Neural cell (in vitro differentiated cells): ENCODE results near the gene FBXO48.

Experiments
- EZH2 ChIP-seq: fragments of 200-600, 300-800 bp; shearing (Covaris generic), sonication (generic); IDR thresholded peaks from 2 replicates; pipeline ENCODE4 v1.6.1; 2014; ENCODE audit warnings: antibody characterized with exemption, low read length, borderline replicate concordance, mild to moderate bottlenecking; ENCODE audit not compliant: insufficient read depth, poor library complexity, severe bottlenecking
- TF ChIP-seq, protein P1 (sequence below): fragments of 450-650 bp; IDR thresholded peaks from 2 replicates; pipeline ENCODE4 v1.5.1; 2014; ENCODE audit warnings: antibody characterized with exemption, mild to moderate bottlenecking, moderate library complexity; ENCODE audit not compliant: poor library complexity, severe bottlenecking

DNA sequence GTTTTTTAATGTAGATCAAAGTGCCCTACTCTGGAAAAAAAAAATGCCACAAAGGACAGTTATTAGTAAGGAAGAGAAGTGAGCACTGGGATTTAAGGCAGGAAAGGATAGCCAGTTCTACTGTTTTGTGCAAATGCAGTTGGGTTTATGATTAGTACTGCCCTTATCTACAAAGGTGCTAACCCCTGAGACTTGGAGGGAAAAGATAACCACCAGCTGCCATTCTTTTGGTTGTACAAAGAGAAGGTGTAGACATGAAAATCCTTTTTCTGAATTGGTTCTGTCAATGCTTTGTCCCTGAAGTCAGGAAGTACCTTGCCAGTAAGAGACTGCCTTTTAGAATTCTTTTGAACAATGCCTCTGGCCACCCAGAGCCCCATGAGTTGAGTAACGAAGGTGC, 11.6 kb upstream of the FBXO48 start:
- TF ChIP-seq, protein P1, sequence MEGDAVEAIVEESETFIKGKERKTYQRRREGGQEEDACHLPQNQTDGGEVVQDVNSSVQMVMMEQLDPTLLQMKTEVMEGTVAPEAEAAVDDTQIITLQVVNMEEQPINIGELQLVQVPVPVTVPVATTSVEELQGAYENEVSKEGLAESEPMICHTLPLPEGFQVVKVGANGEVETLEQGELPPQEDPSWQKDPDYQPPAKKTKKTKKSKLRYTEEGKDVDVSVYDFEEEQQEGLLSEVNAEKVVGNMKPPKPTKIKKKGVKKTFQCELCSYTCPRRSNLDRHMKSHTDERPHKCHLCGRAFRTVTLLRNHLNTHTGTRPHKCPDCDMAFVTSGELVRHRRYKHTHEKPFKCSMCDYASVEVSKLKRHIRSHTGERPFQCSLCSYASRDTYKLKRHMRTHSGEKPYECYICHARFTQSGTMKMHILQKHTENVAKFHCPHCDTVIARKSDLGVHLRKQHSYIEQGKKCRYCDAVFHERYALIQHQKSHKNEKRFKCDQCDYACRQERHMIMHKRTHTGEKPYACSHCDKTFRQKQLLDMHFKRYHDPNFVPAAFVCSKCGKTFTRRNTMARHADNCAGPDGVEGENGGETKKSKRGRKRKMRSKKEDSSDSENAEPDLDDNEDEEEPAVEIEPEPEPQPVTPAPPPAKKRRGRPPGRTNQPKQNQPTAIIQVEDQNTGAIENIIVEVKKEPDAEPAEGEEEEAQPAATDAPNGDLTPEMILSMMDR: no peak
- no peak for TF ChIP-seq EZH2
